NCI-H69 (cell line): ENCODE data around the gene TCF23.
"Not testable (repeated sequence)": the region's sequence is repeated elsewhere in the genome, so short reads cannot be mapped to it uniquely, and the experiment has no call there.

Source experiments
- DNase-seq: peaks from one replicate; lab custom pipeline; 2025; lab: John Stamatoyannopoulos, UW

Gene TCF23

GRCh38 chr2:27189989-27190388 lies 41.2 kb downstream of the TCF23 start:
- no peak for DNase-seq

- peak; percentile 48 for DNase-seq
Observed at GRCh38 chr2:27191070-27191829, 42.4 kb downstream of the TCF23 start.

GRCh38 chr2:27194538-27195354 lies 45.9 kb downstream of the TCF23 start:
- DNase-seq = peak; percentile 5

- DNase-seq = not testable (repeated sequence)
Observed at GRCh38 chr2:27195799-27196198, 47.0 kb downstream of the TCF23 start.

- DNase-seq = not testable (repeated sequence)
Observed at GRCh38 chr2:27198068-27198467, 49.3 kb downstream of the TCF23 start.

- no peak for DNase-seq
Observed at GRCh38 chr2:27198627-27199026, 49.8 kb downstream of the TCF23 start.

- DNase-seq = no peak
Observed at GRCh38 chr2:27199241-27199640, 50.4 kb downstream of the TCF23 start.

GRCh38 chr2:27201675-27202074 lies 52.9 kb downstream of the TCF23 start:
- no peak for DNase-seq

GRCh38 chr2:27202854-27203253 lies 54.0 kb downstream of the TCF23 start:
- no peak for DNase-seq

GRCh38 chr2:27203741-27204140 lies 54.9 kb downstream of the TCF23 start:
- DNase-seq = no peak

- DNase-seq = no peak
Observed at GRCh38 chr2:27204566-27204965, 55.8 kb downstream of the TCF23 start.

- DNase-seq = no peak
Observed at GRCh38 chr2:27205206-27205605, 56.4 kb downstream of the TCF23 start.

- DNase-seq = no peak
Observed at GRCh38 chr2:27206346-27206745, 57.5 kb downstream of the TCF23 start.
